Tibial nerve (tissue), 4 donors: ENCODE results near the gene TLNRD1. TPM values are rescaled to one million over a fixed set of nuclear protein-coding genes. Genes with fewer than 3 reads are reported as not detected.

Experiments used
- DNase-seq, 2 donors: peaks; one replicate each; pipeline ENCODE4 v3.0.0-alpha.2; 2019; ENCODE audit warnings: low spot score in 2 of 2
- H3K27ac ChIP-seq, 4 donors: fragments of 200-600 bp; sonication (generic) in 3 of 4; one replicate each; pipeline ENCODE4 v1.5.1; 2017 to 2019; ENCODE audit warnings: mild to moderate bottlenecking in 1 of 4
- H3K27me3 ChIP-seq, 2 donors: fragments of 200-600 bp; sonication (generic) in 1 of 2; one replicate each; pipeline versions ENCODE4 v1.5.1 to v1.6.0; 2017 to 2019
- H3K36me3 ChIP-seq, 3 donors: fragments of 200-600 bp; sonication (generic); one replicate each; pipeline ENCODE4 v1.5.1; 2018 to 2019
- H3K4me1 ChIP-seq, 4 donors: fragments of 200-600 bp; sonication (generic) in 3 of 4; one replicate each; pipeline ENCODE4 v1.5.1; 2017 to 2019
- H3K4me3 ChIP-seq, 4 donors: fragments of 200-600 bp; sonication (generic) in 3 of 4; one replicate each; pipeline ENCODE4 v1.5.1; 2017 to 2019; ENCODE audit warnings: mild to moderate bottlenecking in 1 of 4, moderate library complexity in 1 of 4
- H3K9me3 ChIP-seq, 4 donors: fragments of 200-600 bp; sonication (generic) in 3 of 4; one replicate each; pipeline ENCODE4 v1.5.1; 2017 to 2019
- CTCF ChIP-seq, 5 experiments: fragments of 200-600 bp in 3 of 5; fragments of 450-650 bp in 2 of 5; sonication (generic) in 3 of 5; IDR thresholded peaks; one replicate each; pipeline ENCODE4 v1.5.1; 2016 to 2019; ENCODE audit warnings: antibody characterized with exemption in 5 of 5, mild to moderate bottlenecking in 3 of 5, moderate library complexity in 2 of 5
- EP300 ChIP-seq, 2 donors: sonication (generic); formaldehyde crosslinking; IDR thresholded peaks; one replicate each; pipeline ENCODE4 v1.6.1; 2017; ENCODE audit warnings: antibody characterized with exemption in 2 of 2, mild to moderate bottlenecking in 1 of 2
- POLR2A ChIP-seq, 2 donors: fragments of 450-650 bp; IDR thresholded peaks; one replicate each; pipeline ENCODE4 v1.6.1; 2017; ENCODE audit warnings: antibody characterized with exemption in 2 of 2, mild to moderate bottlenecking in 2 of 2, moderate library complexity in 2 of 2
- WGBS, 2 donors: methylation state at CpG; one replicate each; pipeline ENCODE4 v1.1.5; 2018; 5-methylcytosine and 5-hydroxymethylcytosine counted together
- total RNA-seq, 4 donors: library from RNA; depleted of rRNA; stranded (reverse); fragments of >200 nt; gene quantifications; one replicate each; pipeline ENCODE4 v1.1.0, GENCODE V29; 2016

The TLNRD1 gene
- total RNA-seq, 4 donors from 2014 or later: 18.8 to 46.5 (median 30.0) TPM

- Histone ChIP-seq H3K27ac (peak overlapping the region in 1 of 4 donors; percentile 21), H3K27me3 (no peaks in the 10 kb centered on the region), H3K36me3 (peaks cover 0 to 23% (median 5%) of the 10 kb centered on the region in 3 donors), H3K4me3 (no peak overlapping the region), H3K9me3 (no peaks in the 10 kb centered on the region), H3K4me1 (peaks cover 0 to 46% (median 30%) of the 10 kb centered on the region in 4 donors)
- WGBS, 2 donors: 66 to 76% methylated on average over 1 of the region's 1 CpG
- TF ChIP-seq CTCF (IDR thresholded peaks at IDR 0.05) (no peak), EP300 (IDR thresholded peaks at IDR 0.05) (no peak), POLR2A (IDR thresholded peaks at IDR 0.05) (no peak)
- DNase-seq: no peak
Measured at GRCh38 chr15:81006124-81006523, 5.4 kb downstream of the TLNRD1 start.

DNA sequence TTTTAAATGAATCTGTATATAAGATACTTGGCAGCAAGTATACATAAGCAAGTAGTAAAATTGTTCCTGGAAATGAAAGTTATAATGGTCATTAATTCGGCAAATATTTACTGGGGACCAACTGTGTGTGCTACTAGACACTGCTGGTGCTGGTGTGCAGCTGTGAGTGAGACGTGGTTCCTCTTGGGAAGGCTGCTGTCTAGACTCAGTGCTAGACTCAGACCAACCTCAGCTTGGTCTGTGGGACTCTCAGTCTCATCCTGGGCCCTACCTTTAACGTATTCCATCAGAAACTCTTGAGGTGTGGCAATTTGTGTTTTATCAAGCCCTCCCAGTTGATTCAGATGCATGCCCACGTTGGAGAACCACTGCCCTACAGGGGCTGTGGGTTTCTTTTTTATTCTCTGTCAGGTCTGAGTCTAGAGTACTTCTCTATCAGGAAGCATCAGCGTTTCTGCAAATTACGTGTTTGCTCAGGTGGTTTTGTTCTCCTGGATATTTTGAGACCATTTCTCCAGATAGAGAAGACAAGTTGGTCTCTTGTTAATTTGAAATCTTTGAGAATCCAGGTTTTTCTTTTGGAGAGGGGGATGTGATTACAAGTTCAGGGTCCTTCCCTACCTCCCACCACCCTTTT, 6.8 kb downstream of the TLNRD1 start:
- Histone ChIP-seq H3K27me3 (no peaks in the 10 kb centered on the region), H3K9me3 (no peaks in the 10 kb centered on the region), H3K4me1 (peaks cover 0 to 41% (median 25%) of the 10 kb centered on the region in 4 donors), H3K27ac (no peak overlapping the region), H3K36me3 (peaks cover 0 to 17% (median 5%) of the 10 kb centered on the region in 3 donors), H3K4me3 (no peak overlapping the region)
- 84% methylated on average over 6 of the region's 6 CpGs for WGBS, 2 donors
- no peak for DNase-seq
- TF ChIP-seq POLR2A (IDR thresholded peaks at IDR 0.05) (no peak), CTCF (IDR thresholded peaks at IDR 0.05) (no peak), EP300 (IDR thresholded peaks at IDR 0.05) (no peak)

GRCh38 chr15:81008312-81008711, 7.6 kb downstream of the TLNRD1 start:
- no peak for DNase-seq
- H3K4me3 ChIP-seq: no peak overlapping the region
- 95 to 97% methylated on average over 2 of the region's 2 CpGs for WGBS, 2 donors
- H3K27ac ChIP-seq: no peak overlapping the region
- H3K36me3 ChIP-seq: peaks cover 0 to 10% (median 0%) of the 10 kb centered on the region in 3 donors
- no peaks in the 10 kb centered on the region for H3K9me3 ChIP-seq
- peaks cover 0 to 35% (median 18%) of the 10 kb centered on the region in 4 donors for H3K4me1 ChIP-seq
- no peaks in the 10 kb centered on the region for H3K27me3 ChIP-seq
- no peak for TF ChIP-seq CTCF (IDR thresholded peaks at IDR 0.05)
- no peak for TF ChIP-seq POLR2A (IDR thresholded peaks at IDR 0.05)
- no peak for TF ChIP-seq EP300 (IDR thresholded peaks at IDR 0.05)

- Histone ChIP-seq H3K9me3 (no peaks in the 10 kb centered on the region), H3K36me3 (no peaks in the 10 kb centered on the region), H3K27ac (no peak overlapping the region), H3K4me1 (peaks cover 0 to 34% (median 4%) of the 10 kb centered on the region in 4 donors), H3K4me3 (no peak overlapping the region), H3K27me3 (no peaks in the 10 kb centered on the region)
- TF ChIP-seq CTCF (IDR thresholded peaks at IDR 0.05): no peak
- DNase-seq: no peak
- 65 to 68% methylated on average over 4 of the region's 4 CpGs for WGBS, 2 donors
Measured at GRCh38 chr15:81010086-81010485, 9.4 kb downstream of the TLNRD1 start.

GRCh38 chr15:81011593-81011992, 10.9 kb downstream of the TLNRD1 start:
- peaks cover 0 to 34% (median 4%) of the 10 kb centered on the region in 4 donors for H3K4me1 ChIP-seq
- H3K27me3 ChIP-seq: no peaks in the 10 kb centered on the region
- no peak overlapping the region for H3K4me3 ChIP-seq
- no peaks in the 10 kb centered on the region for H3K36me3 ChIP-seq
- H3K27ac ChIP-seq: no peak overlapping the region
- TF ChIP-seq EP300 (IDR thresholded peaks at IDR 0.05): no peak
- TF ChIP-seq CTCF (IDR thresholded peaks at IDR 0.05): no peak
- no peak for TF ChIP-seq POLR2A (IDR thresholded peaks at IDR 0.05)
- H3K9me3 ChIP-seq: no peaks in the 10 kb centered on the region
- no peak for DNase-seq
